Measurements from ENCODE around the gene SLC13A3. TPM values are rescaled to one million over a fixed set of nuclear protein-coding genes. Genes with fewer than 3 reads are reported as not detected.

Gene SLC13A3
- total RNA-seq, 3 donors from 2014 or later = 1.3 to 2.9 (median 1.6) TPM

DNA sequence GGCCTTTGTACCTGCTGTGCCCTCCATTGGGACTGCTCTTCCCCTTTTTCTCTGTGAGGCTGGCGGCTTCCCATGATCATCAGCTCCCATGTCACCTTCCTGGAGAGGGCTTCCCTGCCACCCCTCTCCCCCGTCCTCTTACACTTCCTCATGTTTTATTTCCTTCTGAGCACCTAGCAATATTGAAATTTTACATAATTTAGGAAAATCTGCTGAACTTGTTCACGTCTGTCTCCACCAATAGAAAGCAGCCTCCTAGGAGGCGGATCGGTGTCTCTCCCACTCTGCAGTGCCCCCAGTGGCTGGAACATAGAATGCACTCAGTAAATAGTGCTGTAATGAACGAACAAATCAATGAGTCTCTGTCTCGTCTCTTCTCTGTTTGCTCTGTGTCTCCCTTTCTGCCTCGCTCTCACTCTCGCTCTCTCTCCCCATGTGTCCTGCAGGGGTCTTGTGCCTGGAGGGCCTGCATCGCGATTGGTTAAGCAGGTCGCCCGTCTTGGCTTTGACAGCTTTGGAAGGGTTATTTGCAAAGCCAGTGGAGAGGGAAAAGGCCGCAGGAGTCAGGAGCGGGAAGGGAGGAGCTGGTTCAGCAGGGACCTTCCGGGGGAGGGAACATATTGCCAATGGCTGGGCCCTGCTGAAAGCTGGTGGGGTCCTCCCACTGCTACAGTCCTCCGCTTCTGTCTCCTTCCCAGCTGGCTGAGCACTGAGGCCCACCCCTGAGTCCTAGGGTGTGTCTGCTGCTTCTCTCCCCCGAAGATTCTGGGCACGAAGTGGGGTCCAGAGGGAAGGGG is 88.7 kb downstream of the SLC13A3 start:
- intact Hi-C loops (cut with DNase I; ENCODE audit: low total_unique reads) = no loop called here
- Histone ChIP-seq H3K27ac (peak overlapping the region; percentile 15 to 33), H3K4me3 (peak overlapping the region; percentile 35 to 56 (median 36)), H3K9me3 (no peaks in the 10 kb centered on the region), H3K4me1 (no peaks in the 10 kb centered on the region), H3K36me3 (no peaks in the 10 kb centered on the region), H3K27me3 (no peaks in the 10 kb centered on the region)
- peak; percentile 47 to 64 for DNase-seq (ENCODE audit: low spot score in 2 of 2)
- TF ChIP-seq POLR2AphosphoS5 (IDR thresholded peaks at IDR 0.05) = no peak
- TF ChIP-seq CTCF (IDR thresholded peaks at IDR 0.05) = peak; percentile 76 to 84 (median 80)

DNA sequence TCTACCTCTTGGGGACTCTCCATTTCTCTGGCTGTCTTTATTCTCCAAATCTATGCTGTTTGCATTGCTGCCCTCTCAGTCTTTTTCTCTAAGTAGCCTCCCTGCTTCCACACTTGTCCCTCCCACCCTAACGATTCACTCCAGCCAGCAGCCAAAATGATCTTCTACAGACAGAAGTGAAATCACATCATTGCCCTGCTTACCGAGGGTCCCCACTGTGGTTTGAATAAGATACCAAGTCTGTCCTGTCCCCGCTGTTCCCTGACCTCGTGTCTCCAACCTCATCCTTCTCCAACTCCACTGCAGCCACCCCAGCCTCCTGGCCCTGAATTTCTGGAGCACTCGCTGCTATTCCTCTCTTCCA is 89.3 kb downstream of the SLC13A3 start:
- intact Hi-C loops (cut with DNase I; ENCODE audit: low total_unique reads) = no loop called here

GRCh38 chr20:46559685-46560440 is 91.4 kb downstream of the SLC13A3 start:
- TF ChIP-seq POLR2AphosphoS5 (IDR thresholded peaks at IDR 0.05) = no peak
- TF ChIP-seq CTCF (IDR thresholded peaks at IDR 0.05) = no peak
- no peak for TF ChIP-seq POLR2A (IDR thresholded peaks at IDR 0.05)

More for the DNA sequence above, 89.3 kb downstream of the SLC13A3 start:
- Histone ChIP-seq H3K4me3 (peak overlapping the region; percentile 35 to 56 (median 36)), H3K27ac (peak overlapping the region; percentile 15 to 33), H3K36me3 (no peaks in the 10 kb centered on the region), H3K9me3 (no peaks in the 10 kb centered on the region), H3K4me1 (no peaks in the 10 kb centered on the region), H3K27me3 (no peaks in the 10 kb centered on the region)
- no peak for TF ChIP-seq POLR2A (IDR thresholded peaks at IDR 0.05)
- no peak for TF ChIP-seq POLR2AphosphoS5 (IDR thresholded peaks at IDR 0.05)
- no peak for TF ChIP-seq CTCF (IDR thresholded peaks at IDR 0.05)
- DNase-seq (ENCODE audit: low spot score in 2 of 2) = no peak

GRCh38 chr20:46559001-46559400 is 92.3 kb downstream of the SLC13A3 start:
- H3K27ac ChIP-seq = no peak overlapping the region
- TF ChIP-seq CTCF (IDR thresholded peaks at IDR 0.05) = no peak
- TF ChIP-seq POLR2A (IDR thresholded peaks at IDR 0.05) = no peak
- no peak for TF ChIP-seq POLR2AphosphoS5 (IDR thresholded peaks at IDR 0.05)
- intact Hi-C loops (cut with DNase I; ENCODE audit: low total_unique reads) = no loop called here
- DNase-seq (ENCODE audit: low spot score in 2 of 2) = no peak
- H3K4me1 ChIP-seq = no peaks in the 10 kb centered on the region
- no peaks in the 10 kb centered on the region for H3K27me3 ChIP-seq
- no peaks in the 10 kb centered on the region for H3K9me3 ChIP-seq
- H3K36me3 ChIP-seq = no peaks in the 10 kb centered on the region
- no peak overlapping the region for H3K4me3 ChIP-seq

More at GRCh38 chr20:46559685-46560440, 91.4 kb downstream of the SLC13A3 start:
- intact Hi-C loops (cut with DNase I; ENCODE audit: low total_unique reads) = no loop called here
- no peaks in the 10 kb centered on the region for H3K36me3 ChIP-seq
- H3K27me3 ChIP-seq = no peaks in the 10 kb centered on the region
- DNase-seq (ENCODE audit: low spot score in 2 of 2) = no peak
- H3K9me3 ChIP-seq = no peaks in the 10 kb centered on the region
- H3K27ac ChIP-seq = no peak overlapping the region
- no peaks in the 10 kb centered on the region for H3K4me1 ChIP-seq
- no peak overlapping the region for H3K4me3 ChIP-seq

DNA sequence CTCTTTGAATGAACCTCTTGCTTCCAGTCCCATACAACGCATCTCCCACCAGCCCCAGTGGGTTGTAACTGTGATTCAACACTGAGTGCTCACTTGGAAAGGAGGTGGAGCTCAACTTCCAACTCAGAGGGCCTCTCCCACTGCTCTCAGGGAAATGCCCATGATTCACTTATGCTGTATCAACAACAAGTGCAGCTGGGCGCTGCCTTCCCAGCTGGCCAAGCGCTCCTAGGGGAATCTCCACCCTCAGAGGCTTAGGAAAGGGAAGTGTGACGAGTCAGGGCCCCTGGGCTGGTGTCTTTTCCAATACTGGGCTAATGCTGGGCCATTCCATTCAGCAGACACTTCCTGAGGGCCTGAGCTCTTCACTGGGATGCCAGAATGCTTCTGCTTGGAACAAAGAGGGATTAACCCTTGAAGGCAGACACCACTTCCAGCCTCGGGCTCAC is 92.7 kb downstream of the SLC13A3 start:
- TF ChIP-seq POLR2A (IDR thresholded peaks at IDR 0.05) = no peak
- no peak for TF ChIP-seq CTCF (IDR thresholded peaks at IDR 0.05)
- TF ChIP-seq POLR2AphosphoS5 (IDR thresholded peaks at IDR 0.05) = no peak
- Histone ChIP-seq H3K36me3 (no peaks in the 10 kb centered on the region), H3K27me3 (no peaks in the 10 kb centered on the region), H3K9me3 (no peaks in the 10 kb centered on the region), H3K27ac (no peak overlapping the region), H3K4me3 (no peak overlapping the region), H3K4me1 (no peaks in the 10 kb centered on the region)
- DNase-seq (ENCODE audit: low spot score in 2 of 2) = no peak
- intact Hi-C loops (cut with DNase I; ENCODE audit: low total_unique reads) = no loop called here
